Panc1 (cell line): ENCODE data around the gene FRMPD1. TPM values are rescaled to one million over a fixed set of nuclear protein-coding genes. Genes with fewer than 3 reads are reported as not detected.

Experiments used
- ATAC-seq: fragments of 200-7000 bp; cut with Tn5 transposase; 2 replicates; pipeline ENCODE4 v1.9.1; 2020; ENCODE audit warnings: mild to moderate bottlenecking, moderate library complexity
- BruUV-seq: library from RNA; stranded (reverse); fragments of 400-500 nt; replicated peaks from 2 replicates; lab custom pipeline; 2021; lab: Mats Ljungman, UMichigan
- CTCF ChIA-PET: fragments of 300-600 bp; sonication (Branson Sonifier 250); formaldehyde crosslinking; loops from one replicate; lab custom pipeline; 2022; ENCODE audit warnings: antibody characterized with exemption; lab: Charles Lee
- POLR2A ChIA-PET: fragments of 300-600 bp; sonication (Branson Sonifier 250); formaldehyde crosslinking; loops from one replicate; lab custom pipeline; 2022; ENCODE audit warnings: antibody characterized with exemption; lab: Charles Lee
- DNase-seq: peaks from one replicate; pipeline ENCODE4 v3.0.0-alpha.2; 2010; ENCODE audit warnings: low read depth, low spot score
- H3K27ac ChIP-seq: 2 replicates; pipeline ENCODE4 v1.5.1; 2011; ENCODE audit warnings: mild to moderate bottlenecking, low read length, inconsistent platforms
- H3K27me3 ChIP-seq: fragments of 200-500 bp; sonication (Bioruptor generic); 2 replicates; pipeline ENCODE4 v1.6.0; 2014; ENCODE audit warnings: low read length, inconsistent platforms; ENCODE audit not compliant: control insufficient read depth, insufficient read depth
- H3K36me3 ChIP-seq: fragments of 200-500 bp; sonication (Bioruptor generic); 2 replicates; pipeline ENCODE4 v1.5.1; 2014; ENCODE audit warnings: inconsistent platforms, mild to moderate bottlenecking, low read length, moderate library complexity; ENCODE audit not compliant: control insufficient read depth, insufficient read depth
- H3K4me1 ChIP-seq: 2 replicates; pipeline ENCODE4 v1.5.1; 2011; ENCODE audit warnings: inconsistent platforms, mild to moderate bottlenecking, low read length, moderate library complexity; ENCODE audit not compliant: control insufficient read depth, insufficient read depth
- H3K4me3 ChIP-seq, 2 experiments: 2 replicates each; pipeline ENCODE4 v1.5.1; 2011 to 2012; ENCODE audit warnings: low read depth in 2 of 2, low read length in 2 of 2, mild to moderate bottlenecking in 2 of 2, inconsistent platforms in 1 of 2, moderate library complexity in 1 of 2
- H3K9me3 ChIP-seq: fragments of 200-500 bp; sonication (Bioruptor generic); 2 replicates; pipeline ENCODE4 v1.5.1; 2014; ENCODE audit warnings: low read depth, mild to moderate bottlenecking, inconsistent platforms, low read length, moderate library complexity; ENCODE audit not compliant: control insufficient read depth, insufficient read depth
- POLR2AphosphoS5 ChIP-seq: IDR thresholded peaks from 2 replicates; pipeline ENCODE4 v1.6.1; 2012; ENCODE audit warnings: mild to moderate bottlenecking, low read depth, low read length, moderate library complexity
- SIN3A ChIP-seq: IDR thresholded peaks from 2 replicates; pipeline ENCODE4 v1.6.1; 2012; ENCODE audit warnings: low read depth, mild to moderate bottlenecking, low read length, moderate library complexity, borderline replicate concordance; ENCODE audit not compliant: insufficient read depth
- TCF7L2 ChIP-seq: IDR thresholded peaks from 2 replicates; pipeline ENCODE4 v1.6.1; 2011; ENCODE audit warnings: mild to moderate bottlenecking, low read depth, low read length, inconsistent platforms
- in situ Hi-C: cut with HindIII; loops from 2 replicates; pipeline ENCODE4 v1.10.0; 2016; ENCODE audit warnings: low sequenced_read_pairs, low pct_unique_long_range_greater_than_20kb
- intact Hi-C: fragments of 100-400 bp; cut with micrococcal nuclease; formaldehyde crosslinking; loops from one replicate; pipeline ENCODE4 v1.10.0; 2022; ENCODE audit not compliant: unreplicated experiment
- total RNA-seq: library from RNA; stranded (reverse); gene quantifications from one replicate; pipeline ENCODE4 v1.2.1, GENCODE V29; 2021; ENCODE audit not compliant: unreplicated experiment
- TF ChIP-seq, protein P1 (sequence below): fragments of 450-650 bp; IDR thresholded peaks from 2 replicates; pipeline ENCODE4 v1.5.1; 2017; ENCODE audit warnings: mild to moderate bottlenecking
- TF ChIP-seq, protein P2 (sequence below), 2 experiments: IDR thresholded peaks; 2 replicates each; pipeline ENCODE4 v1.6.1; 2011 to 2012; ENCODE audit warnings: low read depth in 2 of 2, control low read depth in 1 of 2, low read length in 1 of 2, mild to moderate bottlenecking in 1 of 2, moderate library complexity in 1 of 2; ENCODE audit not compliant: insufficient read depth in 1 of 2

Gene FRMPD1
- total RNA-seq, 1 experiment from 2014 or later, result 0.21 TPM

DNA sequence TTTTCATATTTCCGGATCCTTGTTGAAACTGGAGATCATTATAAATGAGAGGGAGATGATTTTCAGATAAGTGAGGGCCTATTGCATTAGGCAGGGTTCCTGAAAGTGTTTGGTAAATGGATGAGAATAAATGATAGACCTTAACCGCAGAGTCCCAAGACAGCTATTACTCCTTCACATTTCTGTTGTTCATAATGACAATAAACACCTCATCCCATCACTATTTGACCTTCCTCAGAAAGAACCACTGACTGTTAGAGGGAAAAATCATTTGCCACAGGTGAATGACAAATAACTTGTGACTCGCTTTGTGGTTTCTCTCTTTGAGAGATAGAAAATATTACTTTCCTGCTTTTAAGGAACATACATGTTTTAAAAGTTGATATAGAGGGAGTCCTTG, 55.5 kb downstream of the FRMPD1 start:
- ChIA-PET POLR2A (no interaction called here), CTCF (no interaction called here)
- ATAC-seq, result no peak
- intact Hi-C loops (no loop called here), in situ Hi-C loops (no loop called here)
- BruUV-seq, result no TSS peak
- Histone ChIP-seq H3K36me3 (no peaks in the 10 kb centered on the region), H3K27me3 (peaks cover 31% of the 10 kb centered on the region), H3K27ac (no peak overlapping the region), H3K4me1 (no peaks in the 10 kb centered on the region), H3K9me3 (no peaks in the 10 kb centered on the region), H3K4me3 (no peak overlapping the region)
- TF ChIP-seq, protein P1, sequence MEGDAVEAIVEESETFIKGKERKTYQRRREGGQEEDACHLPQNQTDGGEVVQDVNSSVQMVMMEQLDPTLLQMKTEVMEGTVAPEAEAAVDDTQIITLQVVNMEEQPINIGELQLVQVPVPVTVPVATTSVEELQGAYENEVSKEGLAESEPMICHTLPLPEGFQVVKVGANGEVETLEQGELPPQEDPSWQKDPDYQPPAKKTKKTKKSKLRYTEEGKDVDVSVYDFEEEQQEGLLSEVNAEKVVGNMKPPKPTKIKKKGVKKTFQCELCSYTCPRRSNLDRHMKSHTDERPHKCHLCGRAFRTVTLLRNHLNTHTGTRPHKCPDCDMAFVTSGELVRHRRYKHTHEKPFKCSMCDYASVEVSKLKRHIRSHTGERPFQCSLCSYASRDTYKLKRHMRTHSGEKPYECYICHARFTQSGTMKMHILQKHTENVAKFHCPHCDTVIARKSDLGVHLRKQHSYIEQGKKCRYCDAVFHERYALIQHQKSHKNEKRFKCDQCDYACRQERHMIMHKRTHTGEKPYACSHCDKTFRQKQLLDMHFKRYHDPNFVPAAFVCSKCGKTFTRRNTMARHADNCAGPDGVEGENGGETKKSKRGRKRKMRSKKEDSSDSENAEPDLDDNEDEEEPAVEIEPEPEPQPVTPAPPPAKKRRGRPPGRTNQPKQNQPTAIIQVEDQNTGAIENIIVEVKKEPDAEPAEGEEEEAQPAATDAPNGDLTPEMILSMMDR, result no peak
- TF ChIP-seq TCF7L2 (no peak), SIN3A (no peak), POLR2AphosphoS5 (no peak)
- TF ChIP-seq, protein P2, sequence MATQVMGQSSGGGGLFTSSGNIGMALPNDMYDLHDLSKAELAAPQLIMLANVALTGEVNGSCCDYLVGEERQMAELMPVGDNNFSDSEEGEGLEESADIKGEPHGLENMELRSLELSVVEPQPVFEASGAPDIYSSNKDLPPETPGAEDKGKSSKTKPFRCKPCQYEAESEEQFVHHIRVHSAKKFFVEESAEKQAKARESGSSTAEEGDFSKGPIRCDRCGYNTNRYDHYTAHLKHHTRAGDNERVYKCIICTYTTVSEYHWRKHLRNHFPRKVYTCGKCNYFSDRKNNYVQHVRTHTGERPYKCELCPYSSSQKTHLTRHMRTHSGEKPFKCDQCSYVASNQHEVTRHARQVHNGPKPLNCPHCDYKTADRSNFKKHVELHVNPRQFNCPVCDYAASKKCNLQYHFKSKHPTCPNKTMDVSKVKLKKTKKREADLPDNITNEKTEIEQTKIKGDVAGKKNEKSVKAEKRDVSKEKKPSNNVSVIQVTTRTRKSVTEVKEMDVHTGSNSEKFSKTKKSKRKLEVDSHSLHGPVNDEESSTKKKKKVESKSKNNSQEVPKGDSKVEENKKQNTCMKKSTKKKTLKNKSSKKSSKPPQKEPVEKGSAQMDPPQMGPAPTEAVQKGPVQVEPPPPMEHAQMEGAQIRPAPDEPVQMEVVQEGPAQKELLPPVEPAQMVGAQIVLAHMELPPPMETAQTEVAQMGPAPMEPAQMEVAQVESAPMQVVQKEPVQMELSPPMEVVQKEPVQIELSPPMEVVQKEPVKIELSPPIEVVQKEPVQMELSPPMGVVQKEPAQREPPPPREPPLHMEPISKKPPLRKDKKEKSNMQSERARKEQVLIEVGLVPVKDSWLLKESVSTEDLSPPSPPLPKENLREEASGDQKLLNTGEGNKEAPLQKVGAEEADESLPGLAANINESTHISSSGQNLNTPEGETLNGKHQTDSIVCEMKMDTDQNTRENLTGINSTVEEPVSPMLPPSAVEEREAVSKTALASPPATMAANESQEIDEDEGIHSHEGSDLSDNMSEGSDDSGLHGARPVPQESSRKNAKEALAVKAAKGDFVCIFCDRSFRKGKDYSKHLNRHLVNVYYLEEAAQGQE (IDR thresholded peaks at IDR 0.05; ENCODE audit: insufficient read depth in 1 of 2, low read depth in 2 of 2, low read length in 1 of 2), result no peak
- DNase-seq, result no peak

DNA sequence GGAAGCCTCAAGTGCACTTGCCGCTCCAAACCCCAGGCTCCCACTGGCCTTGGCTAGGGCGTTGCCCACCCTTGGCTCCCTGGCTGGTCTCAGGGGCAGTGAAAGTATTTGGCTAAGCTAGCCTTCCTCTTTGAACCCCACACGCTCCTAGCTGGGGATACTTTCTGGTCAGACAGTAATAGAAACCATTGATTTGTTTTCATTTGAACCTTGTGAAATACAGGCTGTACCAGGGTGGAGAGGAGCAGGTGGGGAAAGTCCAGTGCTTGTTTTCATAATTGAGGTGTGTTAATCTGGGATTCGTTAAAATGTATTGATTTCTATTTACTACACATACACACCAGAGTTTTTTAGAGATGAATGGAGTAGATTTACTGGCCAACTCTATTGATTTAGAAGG, 57.0 kb downstream of the FRMPD1 start:
- POLR2A ChIA-PET, result interaction anchor here (0.6 kb wide), 1 partner anchor 1031 kb away, joined by 3 read pairs; no protein-coding TSS in a partner anchor
- H3K36me3 ChIP-seq, result no peaks in the 10 kb centered on the region
- no peak overlapping the region for H3K4me3 ChIP-seq
- intact Hi-C loops (no loop called here), in situ Hi-C loops (no loop called here)
- H3K9me3 ChIP-seq, result no peaks in the 10 kb centered on the region
- H3K4me1 ChIP-seq, result no peaks in the 10 kb centered on the region
- TF ChIP-seq, protein P2 (IDR thresholded peaks at IDR 0.05; ENCODE audit: insufficient read depth in 1 of 2, low read depth in 2 of 2, low read length in 1 of 2), result no peak
- TF ChIP-seq TCF7L2 (no peak), SIN3A (no peak), POLR2AphosphoS5 (no peak)
- TF ChIP-seq, protein P1, result no peak
- peaks cover 31% of the 10 kb centered on the region for H3K27me3 ChIP-seq
- BruUV-seq, result no TSS peak
- ATAC-seq, result no peak
- CTCF ChIA-PET, result interaction anchor here (1.3 kb wide), 1 partner anchor 10 kb away, joined by 4 read pairs; no protein-coding TSS in a partner anchor
- no peak overlapping the region for H3K27ac ChIP-seq
- no peak for DNase-seq
